Peyer's patch (tissue), 4 donors: ENCODE data around the gene EP400. TPM values are rescaled to one million over a fixed set of nuclear protein-coding genes. Genes with fewer than 3 reads are reported as not detected.

Experiments
- DNase-seq, 3 donors: peaks; one replicate each; pipeline ENCODE4 v3.0.0-alpha.2; 2017 to 2019
- H3K27ac ChIP-seq, 4 donors: fragments of 200-600 bp; sonication (generic); one replicate each; pipeline ENCODE4 v1.5.1; 2016 to 2019
- H3K27me3 ChIP-seq, 2 donors: fragments of 200-600 bp; sonication (generic); one replicate each; pipeline ENCODE4 v1.5.1; 2019
- H3K36me3 ChIP-seq, 3 donors: fragments of 200-600 bp; sonication (generic); one replicate each; pipeline ENCODE4 v1.5.1; 2016 to 2019
- H3K4me1 ChIP-seq, 4 donors: fragments of 200-600 bp; sonication (generic); one replicate each; pipeline ENCODE4 v1.5.1; 2016 to 2019
- H3K4me3 ChIP-seq, 4 donors: fragments of 200-600 bp; sonication (generic); 1 replicate in 3 of 4; 2 replicates in 1 of 4; pipeline ENCODE4 v1.5.1; 2016 to 2019; ENCODE audit warnings: mild to moderate bottlenecking in 1 of 4
- H3K9me3 ChIP-seq, 4 donors: fragments of 200-600 bp; sonication (generic); one replicate each; pipeline ENCODE4 v1.5.1; 2016 to 2019; ENCODE audit warnings: mild to moderate bottlenecking in 1 of 4
- POLR2A ChIP-seq, 2 donors: fragments of 450-650 bp; IDR thresholded peaks; one replicate each; pipeline ENCODE4 v1.5.1; 2017; ENCODE audit warnings: antibody characterized with exemption in 2 of 2, mild to moderate bottlenecking in 2 of 2, moderate library complexity in 2 of 2
- total RNA-seq, 4 donors: library from RNA; depleted of rRNA; stranded (reverse); fragments of >200 nt; gene quantifications; one replicate each; pipeline ENCODE4 v1.1.0, GENCODE V29; 2016
- TF ChIP-seq, protein P1 (sequence below), 6 experiments: fragments of 450-650 bp in 4 of 6; fragments of 200-600 bp in 2 of 6; sonication (generic) in 1 of 6; IDR thresholded peaks; one replicate each; pipeline ENCODE4 v1.5.1; 2017 to 2019; ENCODE audit warnings: antibody characterized with exemption in 6 of 6, mild to moderate bottlenecking in 3 of 6, moderate library complexity in 1 of 6

Gene EP400
- total RNA-seq, 4 donors from 2014 or later, result 22.1 to 60.2 (median 49.2) TPM

DNA sequence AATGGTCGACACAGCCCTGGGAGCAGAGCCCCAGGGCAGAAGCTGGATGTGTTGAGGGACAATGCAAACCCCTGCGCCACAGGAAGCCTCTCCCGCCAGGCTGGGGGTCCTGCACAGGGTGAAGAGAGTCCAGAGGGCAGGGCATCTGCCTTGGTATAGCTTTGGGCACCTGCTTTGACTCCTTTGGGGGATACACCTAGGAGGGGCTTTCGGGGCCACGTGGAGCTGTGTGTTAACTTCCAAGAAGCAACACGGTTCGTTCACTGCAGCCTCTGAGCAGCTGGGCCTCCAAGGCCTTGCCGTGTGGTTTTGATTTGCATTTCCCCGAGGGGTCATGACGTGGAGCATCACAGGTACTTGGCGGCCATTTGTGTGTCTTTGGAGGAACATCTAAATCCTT lies 26.5 kb upstream of the EP400 start:
- Histone ChIP-seq H3K4me1 (no peaks in the 10 kb centered on the region), H3K36me3 (peaks cover 0 to 31% (median 0%) of the 10 kb centered on the region in 3 donors), H3K27ac (peak overlapping the region in 2 of 4 donors; percentile 42 to 71), H3K4me3 (peak overlapping the region in 1 of 4 donors; percentile 30), H3K9me3 (no peaks in the 10 kb centered on the region), H3K27me3 (no peaks in the 10 kb centered on the region)
- TF ChIP-seq POLR2A (IDR thresholded peaks at IDR 0.05), result no peak
- TF ChIP-seq, protein P1, sequence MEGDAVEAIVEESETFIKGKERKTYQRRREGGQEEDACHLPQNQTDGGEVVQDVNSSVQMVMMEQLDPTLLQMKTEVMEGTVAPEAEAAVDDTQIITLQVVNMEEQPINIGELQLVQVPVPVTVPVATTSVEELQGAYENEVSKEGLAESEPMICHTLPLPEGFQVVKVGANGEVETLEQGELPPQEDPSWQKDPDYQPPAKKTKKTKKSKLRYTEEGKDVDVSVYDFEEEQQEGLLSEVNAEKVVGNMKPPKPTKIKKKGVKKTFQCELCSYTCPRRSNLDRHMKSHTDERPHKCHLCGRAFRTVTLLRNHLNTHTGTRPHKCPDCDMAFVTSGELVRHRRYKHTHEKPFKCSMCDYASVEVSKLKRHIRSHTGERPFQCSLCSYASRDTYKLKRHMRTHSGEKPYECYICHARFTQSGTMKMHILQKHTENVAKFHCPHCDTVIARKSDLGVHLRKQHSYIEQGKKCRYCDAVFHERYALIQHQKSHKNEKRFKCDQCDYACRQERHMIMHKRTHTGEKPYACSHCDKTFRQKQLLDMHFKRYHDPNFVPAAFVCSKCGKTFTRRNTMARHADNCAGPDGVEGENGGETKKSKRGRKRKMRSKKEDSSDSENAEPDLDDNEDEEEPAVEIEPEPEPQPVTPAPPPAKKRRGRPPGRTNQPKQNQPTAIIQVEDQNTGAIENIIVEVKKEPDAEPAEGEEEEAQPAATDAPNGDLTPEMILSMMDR (IDR thresholded peaks at IDR 0.05), result no peak
- DNase-seq, result peak in 2 of 3 donors; percentile 82 to 83

DNA sequence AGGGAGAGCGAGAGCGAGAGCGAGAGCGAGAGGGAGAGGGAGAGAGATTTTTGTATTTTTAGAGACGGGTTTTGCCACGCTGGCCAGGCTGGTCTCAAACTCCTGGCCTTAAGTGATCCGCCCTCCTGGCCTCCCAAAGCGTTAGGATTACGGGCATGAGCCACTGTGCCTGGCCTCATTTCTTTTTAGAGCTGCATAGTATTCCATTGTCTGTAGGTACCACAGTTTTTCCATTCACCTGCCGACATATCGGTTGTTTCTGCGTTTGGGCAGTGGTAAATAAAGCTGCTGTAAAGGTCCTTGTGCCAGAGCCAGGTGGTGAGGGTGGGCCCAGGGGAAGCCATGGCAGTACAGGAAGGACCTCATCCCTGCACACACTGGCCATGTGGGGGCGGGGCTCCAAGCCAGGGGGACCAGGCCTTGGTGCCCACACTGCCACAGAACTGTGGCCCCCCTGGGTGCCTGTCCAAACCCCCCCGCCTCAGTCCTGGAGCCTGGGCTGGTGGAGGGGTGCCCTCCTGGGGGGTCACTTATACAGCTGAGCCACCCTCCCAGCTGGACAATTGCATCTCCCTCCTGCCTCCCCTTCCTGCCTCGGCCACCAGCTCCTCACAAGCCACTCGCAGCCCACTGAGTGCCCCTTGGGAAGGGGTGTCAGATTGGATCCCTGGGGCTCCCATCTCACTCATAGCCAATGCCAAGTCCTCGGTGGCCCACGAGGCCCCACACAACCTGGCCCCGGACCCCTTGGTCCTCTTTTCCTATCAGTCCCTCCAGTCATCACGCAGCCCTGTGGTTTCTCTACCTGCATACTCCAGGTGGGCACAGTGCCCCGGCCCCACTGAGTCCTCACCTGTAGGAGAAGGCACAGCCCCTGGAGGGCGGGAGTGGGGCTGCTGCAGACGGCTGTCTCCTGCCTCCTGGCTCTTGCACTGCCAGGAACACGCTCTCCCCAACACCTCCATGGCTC lies 22.3 kb upstream of the EP400 start:
- peaks cover 0 to 6% (median 0%) of the 10 kb centered on the region in 3 donors for H3K36me3 ChIP-seq
- no peak for DNase-seq
- no peak for TF ChIP-seq POLR2A (IDR thresholded peaks at IDR 0.05)
- TF ChIP-seq, protein P1 (IDR thresholded peaks at IDR 0.05), result no peak
- peak overlapping the region in 1 of 4 donors; percentile 97 for H3K27ac ChIP-seq
- no peaks in the 10 kb centered on the region for H3K9me3 ChIP-seq
- H3K27me3 ChIP-seq, result no peaks in the 10 kb centered on the region
- H3K4me3 ChIP-seq, result no peak overlapping the region
- peaks cover 0 to 12% (median 5%) of the 10 kb centered on the region in 4 donors for H3K4me1 ChIP-seq

DNA sequence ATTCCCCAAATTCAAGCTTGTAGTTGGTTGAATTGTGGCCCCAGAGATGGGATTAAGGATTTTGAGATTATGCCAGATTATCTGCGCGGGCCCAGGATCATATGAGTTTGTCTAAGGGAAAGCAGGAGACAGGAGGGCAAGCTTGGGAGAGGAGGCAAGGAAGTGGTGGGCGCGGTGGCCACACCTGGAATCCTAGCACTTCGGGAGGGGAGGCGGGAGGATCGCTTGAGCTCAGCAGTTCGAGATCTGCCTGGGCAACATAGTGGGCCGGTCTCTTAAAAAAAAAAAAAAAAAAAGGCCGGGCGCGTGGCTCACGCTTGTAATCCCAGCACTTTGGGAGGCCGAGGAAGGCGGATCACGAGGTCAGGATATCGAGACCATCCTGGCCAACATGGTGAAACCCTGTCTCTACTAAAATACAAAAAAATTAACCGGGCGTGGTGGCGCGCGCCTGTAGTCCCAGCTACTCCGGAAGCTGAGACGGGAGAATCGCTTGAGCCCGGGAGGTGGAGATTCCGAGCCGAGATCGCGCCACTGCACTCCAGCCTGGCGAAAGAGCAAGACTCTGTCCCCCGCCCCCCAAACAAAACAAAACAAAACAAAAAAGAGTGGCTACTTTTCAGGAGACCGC lies 21.5 kb upstream of the EP400 start:
- no peak for TF ChIP-seq POLR2A (IDR thresholded peaks at IDR 0.05)
- TF ChIP-seq, protein P1 (IDR thresholded peaks at IDR 0.05), result no peak
- H3K4me1 ChIP-seq, result peaks cover 0 to 12% (median 5%) of the 10 kb centered on the region in 4 donors
- DNase-seq, result peak in 1 of 3 donors; percentile 35
- peaks cover 0 to 14% (median 0%) of the 10 kb centered on the region in 3 donors for H3K36me3 ChIP-seq
- no peaks in the 10 kb centered on the region for H3K27me3 ChIP-seq
- peak overlapping the region; percentile 82 to 97 (median 88) for H3K27ac ChIP-seq
- no peaks in the 10 kb centered on the region for H3K9me3 ChIP-seq
- peak overlapping the region; percentile 80 to 98 (median 87) for H3K4me3 ChIP-seq

DNA sequence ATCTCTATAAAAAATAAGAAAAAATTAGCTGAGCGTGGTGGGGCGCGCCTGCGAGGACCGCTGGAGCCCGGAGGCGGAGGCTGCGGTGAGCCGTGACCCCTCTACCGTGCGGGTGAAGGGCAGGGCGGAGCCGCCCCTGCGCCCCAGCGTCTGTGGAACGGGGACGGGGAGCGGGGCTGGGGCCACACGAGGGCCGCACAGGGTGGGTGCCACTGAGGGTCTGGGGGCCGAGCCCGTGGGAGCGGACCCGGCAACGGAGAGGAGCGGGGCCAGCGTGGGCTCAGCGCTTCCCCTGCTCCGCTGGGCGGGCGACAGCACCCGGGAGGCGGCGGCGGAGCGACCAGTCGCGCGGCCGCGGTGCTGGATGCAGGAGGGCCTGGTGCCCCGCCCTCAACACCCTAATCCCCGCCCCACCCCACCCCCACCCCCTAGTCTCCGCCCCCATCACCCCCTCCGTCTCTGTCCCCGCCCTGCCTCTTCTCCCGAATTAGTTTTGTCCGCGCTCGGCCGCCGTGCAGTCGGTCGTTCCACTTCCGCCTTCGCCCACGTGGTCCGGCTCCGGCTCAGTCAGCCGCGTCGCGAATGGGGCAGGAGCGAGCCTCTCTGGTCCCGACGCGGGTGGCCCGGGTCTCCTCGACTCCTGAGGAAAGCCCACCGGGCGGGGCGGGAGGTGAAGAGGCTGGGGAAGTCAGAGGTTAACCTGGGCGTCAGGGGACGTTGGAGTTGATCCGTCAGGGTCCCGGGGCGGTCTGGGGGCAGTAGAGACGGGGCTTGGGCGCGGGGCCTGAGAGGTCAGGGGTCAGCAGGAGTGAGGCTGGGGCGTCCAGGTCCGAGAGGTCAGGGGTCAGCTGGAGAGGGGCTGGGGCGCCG lies 20.8 kb upstream of the EP400 start, which contains the start of gene PUS1:
Gene PUS1, plus strand, starts transcription at position 566 of the 870 bp plus-strand sequence. CDS start 447 bp downstream, outside the sequence.
- Histone ChIP-seq H3K27ac (peak within 1 kb of the TSS; percentile 82 to 97 (median 88)), H3K27me3 (no peaks in the 10 kb centered on the region), H3K9me3 (no peaks in the 10 kb centered on the region), H3K4me1 (peaks cover 0 to 12% (median 5%) of the 10 kb centered on the region in 4 donors), H3K4me3 (peak within 1 kb of the TSS; percentile 80 to 98 (median 87)), H3K36me3 (peaks cover 0 to 22% (median 0%) of the 10 kb centered on the region in 3 donors)
- peak; percentile 89 to 97 (median 97) for DNase-seq
- TF ChIP-seq POLR2A (IDR thresholded peaks at IDR 0.05), result peak; percentile 43 to 54
- TF ChIP-seq, protein P1 (IDR thresholded peaks at IDR 0.05), result no peak
